ENCODE data around the gene MS4A10. TPM values are rescaled to one million over a fixed set of nuclear protein-coding genes. Genes with fewer than 3 reads are reported as not detected.

The MS4A10 gene
- total RNA-seq, 1 experiment from 2014 or later, result not detected

DNA sequence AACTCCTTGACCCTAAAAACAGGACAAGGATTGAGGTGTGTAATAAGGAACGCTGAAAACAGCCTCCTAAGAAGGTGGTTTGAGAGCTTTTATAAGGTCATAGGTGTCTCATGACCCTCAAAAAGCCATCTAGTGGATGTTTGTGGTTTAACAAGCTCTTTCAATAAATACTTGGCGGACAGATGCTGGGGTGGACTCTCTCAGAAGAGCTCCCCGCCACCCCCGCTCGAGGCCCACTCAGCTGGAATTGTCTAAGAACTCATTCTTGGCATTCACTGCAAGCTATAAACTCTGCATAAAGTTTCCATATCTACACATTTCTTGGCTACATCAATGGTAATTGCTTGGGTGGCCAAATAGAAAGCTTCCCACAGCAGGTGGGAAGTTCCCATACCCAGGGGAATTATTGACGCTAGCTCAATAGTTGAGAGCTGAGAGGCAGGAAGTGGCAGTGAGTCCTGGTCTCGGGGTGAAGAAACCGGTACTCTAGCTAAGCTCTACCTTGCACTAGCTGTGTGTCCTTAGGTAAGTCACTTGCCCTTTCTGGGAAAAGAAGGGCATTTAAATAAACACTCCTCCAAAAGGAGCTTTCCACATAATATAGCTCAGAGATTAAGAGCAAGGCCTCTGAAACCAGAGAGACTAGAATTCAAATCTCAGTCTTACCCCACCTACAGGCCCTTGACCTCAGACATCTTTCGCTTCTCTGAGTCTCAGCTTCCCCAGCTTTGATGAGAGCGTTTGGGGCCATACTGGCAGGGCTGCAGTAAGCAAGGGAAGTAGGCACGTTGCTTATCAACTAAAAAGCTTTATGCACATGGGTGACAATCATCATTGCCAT is 22.1 kb upstream of the MS4A10 start:
- intact Hi-C loops (cut with micrococcal nuclease), result no loop called here
- ATAC-seq (peak; percentile 49), DNase-seq (ENCODE audit: low read depth, low spot score) (peak; percentile 7)

More for the DNA sequence above, 22.1 kb upstream of the MS4A10 start:
- no peaks in the 10 kb centered on the region for H3K9me2 ChIP-seq (ENCODE audit: insufficient read depth)
- no peak overlapping the region for H3K27ac ChIP-seq (ENCODE audit: low read depth, low read length)
- no peaks in the 10 kb centered on the region for H3K36me3 ChIP-seq (ENCODE audit: control insufficient read depth in 1 of 2, insufficient read depth in 2 of 2, low read length in 2 of 2)
- no TSS peak for BruUV-seq (replicated peaks)
- H2AFZ ChIP-seq (ENCODE audit: low read depth, low read length, poor library complexity, severe bottlenecking), result no peak overlapping the region
- CTCF ChIA-PET, result interaction anchor here (0.6 to 4.3 kb wide), 20 partner anchors 9 to 498 kb away, joined by 3 to 31 read pairs (median 5); partner anchors contain the start of gene MS4A8
- H4K20me1 ChIP-seq (ENCODE audit: insufficient read depth), result no peaks in the 10 kb centered on the region
- H3K4me2 ChIP-seq (ENCODE audit: low read length), result no peak overlapping the region
- RAD21 ChIA-PET (ENCODE audit: low non-redundant PET in 1 of 2, low total read pairs in 2 of 2, uncharacterized antibody in 2 of 2, unreplicated experiment in 2 of 2), result interaction anchor here in 1 of 2 experiments (0.9 kb wide), 2 partner anchors 12 to 105 kb away, joined by 3 read pairs; no protein-coding TSS in a partner anchor
- H3K4me3 ChIP-seq (replicated peaks in 1 of 2; ENCODE audit: low read depth in 1 of 2, low read length in 2 of 2), result no peak overlapping the region
- no peaks in the 10 kb centered on the region for H3K79me2 ChIP-seq (ENCODE audit: insufficient read depth, low read length)
- H3K4me1 ChIP-seq (ENCODE audit: control insufficient read depth in 1 of 2, insufficient read depth in 2 of 2, low read length in 2 of 2), result peaks cover 8 to 10% of the 10 kb centered on the region in 2 experiments; a peak in 2 of 4 replicates
- no peaks in the 10 kb centered on the region for H3K9me3 ChIP-seq (ENCODE audit: control insufficient read depth in 1 of 2, insufficient read depth in 1 of 2, low read depth in 1 of 2, low read length in 2 of 2)
- TF ChIP-seq RAD21 (IDR thresholded peaks at IDR 0.05; ENCODE audit: low read depth), result peak; percentile 21; the same call in 1 of the 2 replicates
- TF ChIP-seq POLR2A (IDR thresholded peaks at IDR 0.05; ENCODE audit: borderline replicate concordance, extremely low read depth, insufficient read depth, insufficient read length), result no peak
- TF ChIP-seq ZNF274 (IDR thresholded peaks at IDR 0.05; ENCODE audit: low read depth, low read length), result no peak
- no peak for TF ChIP-seq FOSL1 (IDR thresholded peaks at IDR 0.05; ENCODE audit: low read depth)
- no peak for TF ChIP-seq EGR1 (IDR thresholded peaks at IDR 0.05; ENCODE audit: low read depth)
- TF ChIP-seq YY1 (IDR thresholded peaks at IDR 0.05; ENCODE audit: extremely low read depth, insufficient replicate concordance, low read depth, low read length), result no peak
- no peak for TF ChIP-seq CEBPB (IDR thresholded peaks at IDR 0.05; ENCODE audit: low read depth)
- no peak for TF ChIP-seq SIN3A (IDR thresholded peaks at IDR 0.05; ENCODE audit: low read depth)
- TF ChIP-seq, protein P1, sequence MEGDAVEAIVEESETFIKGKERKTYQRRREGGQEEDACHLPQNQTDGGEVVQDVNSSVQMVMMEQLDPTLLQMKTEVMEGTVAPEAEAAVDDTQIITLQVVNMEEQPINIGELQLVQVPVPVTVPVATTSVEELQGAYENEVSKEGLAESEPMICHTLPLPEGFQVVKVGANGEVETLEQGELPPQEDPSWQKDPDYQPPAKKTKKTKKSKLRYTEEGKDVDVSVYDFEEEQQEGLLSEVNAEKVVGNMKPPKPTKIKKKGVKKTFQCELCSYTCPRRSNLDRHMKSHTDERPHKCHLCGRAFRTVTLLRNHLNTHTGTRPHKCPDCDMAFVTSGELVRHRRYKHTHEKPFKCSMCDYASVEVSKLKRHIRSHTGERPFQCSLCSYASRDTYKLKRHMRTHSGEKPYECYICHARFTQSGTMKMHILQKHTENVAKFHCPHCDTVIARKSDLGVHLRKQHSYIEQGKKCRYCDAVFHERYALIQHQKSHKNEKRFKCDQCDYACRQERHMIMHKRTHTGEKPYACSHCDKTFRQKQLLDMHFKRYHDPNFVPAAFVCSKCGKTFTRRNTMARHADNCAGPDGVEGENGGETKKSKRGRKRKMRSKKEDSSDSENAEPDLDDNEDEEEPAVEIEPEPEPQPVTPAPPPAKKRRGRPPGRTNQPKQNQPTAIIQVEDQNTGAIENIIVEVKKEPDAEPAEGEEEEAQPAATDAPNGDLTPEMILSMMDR (IDR thresholded peaks at IDR 0.05 in 2 of 3, conservative IDR thresholded peaks at IDR 0.05 in 1 of 3; ENCODE audit: borderline replicate concordance in 1 of 3, insufficient read depth in 1 of 3, low read depth in 2 of 3, low read length in 2 of 3), result peak; percentile 34 to 59 (median 47); a peak in 5 of 6 replicates
- H3K9ac ChIP-seq (ENCODE audit: low read length), result no peak overlapping the region
- POLR2A ChIA-PET, result no interaction called here
- 0 out of 2 replicates have a peak, but pooled peaks cover 5% of the 10 kb centered on the region for H3K27me3 ChIP-seq (ENCODE audit: insufficient read depth, low read length)

Measured in HCT116 (cell line).